Hepatocyte (in vitro differentiated cells): Measurements from ENCODE around the gene PPWD1.

Experiments used
- CTCF ChIP-seq: fragments of 200-600 bp; sonication (generic); IDR thresholded peaks from 2 replicates; pipeline ENCODE4 v1.5.1; 2016; ENCODE audit warnings: antibody characterized with exemption, mild to moderate bottlenecking; ENCODE audit not compliant: poor library complexity
- EZH2 ChIP-seq: fragments of 200-600 bp; sonication (generic); IDR thresholded peaks from 2 replicates; pipeline ENCODE4 v1.6.1; 2016; ENCODE audit warnings: antibody characterized with exemption, mild to moderate bottlenecking, borderline replicate concordance

DNA sequence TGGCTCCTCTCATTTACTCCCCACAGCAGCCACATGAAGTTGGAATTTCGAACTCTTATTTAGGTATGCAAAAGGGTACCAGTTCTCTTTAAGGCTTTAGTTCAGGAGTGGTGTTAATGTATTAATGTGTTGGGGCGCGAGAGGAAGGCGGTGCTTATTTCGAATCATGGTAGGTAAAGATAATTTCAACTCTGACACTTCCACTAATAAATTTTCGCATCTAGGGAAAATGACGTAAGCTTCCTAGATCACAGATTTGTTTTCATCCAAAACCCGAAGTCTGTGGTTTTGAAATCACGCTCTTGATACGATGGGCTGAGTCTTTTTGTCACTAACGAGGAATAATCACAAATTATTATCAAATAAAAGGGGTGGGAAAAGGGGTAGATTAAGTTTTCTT lies 681 bp downstream of the PPWD1 start:
- TF ChIP-seq CTCF (no peak), EZH2 (no peak)
